Breast epithelium (tissue), 3 donors: ENCODE measurements around the gene MAPK11.

Source experiments
- POLR2A ChIP-seq: fragments of 450-650 bp; IDR thresholded peaks from one replicate; pipeline ENCODE4 v1.6.1; 2016; ENCODE audit warnings: antibody characterized with exemption, mild to moderate bottlenecking, moderate library complexity
- POLR2AphosphoS5 ChIP-seq, 3 donors: sonication (generic); formaldehyde crosslinking; IDR thresholded peaks; one replicate each; pipeline ENCODE4 v1.6.1; 2017; ENCODE audit warnings: antibody characterized with exemption in 3 of 3
- TF ChIP-seq, protein P1 (sequence below), 3 donors: fragments of 450-650 bp; IDR thresholded peaks; one replicate each; pipeline ENCODE4 v1.5.1; 2016 to 2017; ENCODE audit warnings: antibody characterized with exemption in 3 of 3, mild to moderate bottlenecking in 3 of 3, moderate library complexity in 3 of 3

DNA sequence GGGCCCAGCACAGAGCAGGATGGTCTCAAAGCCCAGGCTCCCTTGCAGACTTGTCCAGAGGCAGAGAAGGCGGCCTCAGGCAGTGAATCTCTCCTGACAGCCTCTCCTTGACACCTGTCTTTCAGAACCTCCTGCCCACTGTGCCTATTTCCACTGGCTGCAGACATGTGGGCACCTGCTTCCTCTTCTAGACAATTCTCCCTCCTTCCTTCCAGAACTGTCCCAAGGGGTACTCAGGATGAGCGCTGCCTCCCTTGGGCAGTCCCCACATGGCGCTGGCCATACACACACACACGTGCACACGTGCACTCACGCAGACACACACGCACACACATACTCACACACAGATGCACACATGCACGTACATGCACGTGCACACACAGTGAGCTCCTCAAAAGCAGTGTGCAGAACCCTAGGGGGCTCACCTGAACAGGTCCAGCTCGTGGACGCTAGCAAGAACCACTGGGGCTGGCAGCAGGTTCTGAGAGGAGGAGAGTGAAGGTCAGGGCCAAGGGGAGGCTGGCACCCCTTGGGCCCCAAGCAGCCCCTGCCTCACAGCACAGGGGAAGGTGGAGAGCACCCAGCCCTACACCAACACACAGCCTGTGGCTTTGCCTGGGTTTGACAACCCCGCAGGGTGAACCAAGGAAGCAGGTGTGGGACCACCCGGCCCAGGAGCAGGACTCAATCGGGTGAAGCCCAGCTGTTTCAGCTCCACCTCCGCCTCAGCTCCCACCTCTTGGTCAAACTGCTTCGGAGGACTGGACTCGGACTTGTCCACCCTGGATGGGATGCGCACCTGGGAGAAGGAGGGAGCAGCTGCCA lies 45.3 kb upstream of the MAPK11 start:
- TF ChIP-seq, protein P1, sequence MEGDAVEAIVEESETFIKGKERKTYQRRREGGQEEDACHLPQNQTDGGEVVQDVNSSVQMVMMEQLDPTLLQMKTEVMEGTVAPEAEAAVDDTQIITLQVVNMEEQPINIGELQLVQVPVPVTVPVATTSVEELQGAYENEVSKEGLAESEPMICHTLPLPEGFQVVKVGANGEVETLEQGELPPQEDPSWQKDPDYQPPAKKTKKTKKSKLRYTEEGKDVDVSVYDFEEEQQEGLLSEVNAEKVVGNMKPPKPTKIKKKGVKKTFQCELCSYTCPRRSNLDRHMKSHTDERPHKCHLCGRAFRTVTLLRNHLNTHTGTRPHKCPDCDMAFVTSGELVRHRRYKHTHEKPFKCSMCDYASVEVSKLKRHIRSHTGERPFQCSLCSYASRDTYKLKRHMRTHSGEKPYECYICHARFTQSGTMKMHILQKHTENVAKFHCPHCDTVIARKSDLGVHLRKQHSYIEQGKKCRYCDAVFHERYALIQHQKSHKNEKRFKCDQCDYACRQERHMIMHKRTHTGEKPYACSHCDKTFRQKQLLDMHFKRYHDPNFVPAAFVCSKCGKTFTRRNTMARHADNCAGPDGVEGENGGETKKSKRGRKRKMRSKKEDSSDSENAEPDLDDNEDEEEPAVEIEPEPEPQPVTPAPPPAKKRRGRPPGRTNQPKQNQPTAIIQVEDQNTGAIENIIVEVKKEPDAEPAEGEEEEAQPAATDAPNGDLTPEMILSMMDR (IDR thresholded peaks at IDR 0.05) = no peak
- TF ChIP-seq POLR2AphosphoS5 (IDR thresholded peaks at IDR 0.05) (no peak), POLR2A (no peak)
